Measurements from ENCODE around the gene L3MBTL1. TPM values are rescaled to one million over a fixed set of nuclear protein-coding genes. Genes with fewer than 3 reads are reported as not detected.
"Not testable (repeated sequence)": the region's sequence is repeated elsewhere in the genome, so short reads cannot be mapped to it uniquely, and the experiment has no call there.

L3MBTL1 gene
- total RNA-seq, 2 experiments from 2014 or later, result 7.0 to 7.3 TPM

DNA sequence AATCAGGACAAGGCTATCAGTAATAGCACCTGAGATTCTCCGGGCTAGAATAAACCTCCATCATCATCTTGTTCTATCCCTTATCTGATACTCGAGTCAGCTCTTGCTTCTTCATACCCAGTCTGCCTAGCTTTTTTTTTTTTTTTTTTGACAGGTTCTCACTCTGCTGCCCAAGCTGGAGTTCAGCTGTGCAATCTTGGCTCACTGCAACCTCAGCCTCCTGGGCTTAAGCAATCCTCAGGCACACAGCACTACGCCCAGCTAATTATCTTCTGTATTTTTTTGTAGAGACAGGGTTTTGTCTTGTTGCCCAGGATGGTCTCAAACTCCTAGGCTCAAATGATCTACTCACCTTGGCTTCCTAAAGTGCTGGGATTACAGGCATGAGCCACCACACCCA lies 30.3 kb upstream of the L3MBTL1 start:
- CTCF ChIA-PET, result no interaction called here
- H3K36me3 Mint-ChIP-seq (ENCODE audit: low read depth), result no peaks in the 10 kb centered on the region
- TF ChIP-seq, protein P1, sequence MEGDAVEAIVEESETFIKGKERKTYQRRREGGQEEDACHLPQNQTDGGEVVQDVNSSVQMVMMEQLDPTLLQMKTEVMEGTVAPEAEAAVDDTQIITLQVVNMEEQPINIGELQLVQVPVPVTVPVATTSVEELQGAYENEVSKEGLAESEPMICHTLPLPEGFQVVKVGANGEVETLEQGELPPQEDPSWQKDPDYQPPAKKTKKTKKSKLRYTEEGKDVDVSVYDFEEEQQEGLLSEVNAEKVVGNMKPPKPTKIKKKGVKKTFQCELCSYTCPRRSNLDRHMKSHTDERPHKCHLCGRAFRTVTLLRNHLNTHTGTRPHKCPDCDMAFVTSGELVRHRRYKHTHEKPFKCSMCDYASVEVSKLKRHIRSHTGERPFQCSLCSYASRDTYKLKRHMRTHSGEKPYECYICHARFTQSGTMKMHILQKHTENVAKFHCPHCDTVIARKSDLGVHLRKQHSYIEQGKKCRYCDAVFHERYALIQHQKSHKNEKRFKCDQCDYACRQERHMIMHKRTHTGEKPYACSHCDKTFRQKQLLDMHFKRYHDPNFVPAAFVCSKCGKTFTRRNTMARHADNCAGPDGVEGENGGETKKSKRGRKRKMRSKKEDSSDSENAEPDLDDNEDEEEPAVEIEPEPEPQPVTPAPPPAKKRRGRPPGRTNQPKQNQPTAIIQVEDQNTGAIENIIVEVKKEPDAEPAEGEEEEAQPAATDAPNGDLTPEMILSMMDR (IDR thresholded peaks at IDR 0.05), result no peak
- no peaks in the 10 kb centered on the region for H3K9me3 Mint-ChIP-seq
- intact Hi-C loops (cut with micrococcal nuclease), result no loop called here
- H3K4me3 Mint-ChIP-seq, result no peak overlapping the region
- peaks cover 3% of the 10 kb centered on the region for H3K27me3 Mint-ChIP-seq
- POLR2A ChIA-PET, result interaction anchor here (0.9 to 1.3 kb wide), 2 partner anchors 11 to 12 kb away, joined by 3 to 7 read pairs; no protein-coding TSS in a partner anchor
- H3K4me1 Mint-ChIP-seq (ENCODE audit: low read depth), result no peaks in the 10 kb centered on the region
- ATAC-seq (no peak), DNase-seq (no peak)
- no peak overlapping the region for H3K27ac Mint-ChIP-seq

DNA sequence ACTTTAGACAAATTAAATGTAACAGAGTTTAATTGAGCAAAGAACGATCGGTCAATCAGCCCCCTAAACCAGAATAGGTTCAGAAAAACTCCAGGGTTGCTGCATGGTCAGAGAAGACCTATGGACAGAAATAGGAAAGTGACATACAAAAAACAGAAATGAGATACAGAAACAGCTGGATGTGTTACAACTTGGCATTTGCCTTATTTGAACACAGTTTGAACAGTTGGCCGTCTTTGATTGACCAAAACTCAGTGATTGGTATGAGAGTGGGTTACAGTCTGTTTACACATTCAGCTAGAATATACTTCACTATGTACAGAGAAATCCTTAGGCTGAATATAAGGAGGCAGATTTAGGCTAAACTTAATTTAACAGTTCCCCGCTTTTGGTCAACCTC lies 29.9 kb upstream of the L3MBTL1 start:
- H3K27me3 Mint-ChIP-seq, result peaks cover 3% of the 10 kb centered on the region
- H3K9me3 Mint-ChIP-seq, result no peaks in the 10 kb centered on the region
- TF ChIP-seq, protein P1 (IDR thresholded peaks at IDR 0.05), result no peak
- H3K4me3 Mint-ChIP-seq, result no peak overlapping the region
- ChIA-PET CTCF (no interaction called here), POLR2A (interaction anchor here (0.9 to 1.3 kb wide), 2 partner anchors 11 to 13 kb away, joined by 3 to 7 read pairs; no protein-coding TSS in a partner anchor)
- intact Hi-C loops (cut with micrococcal nuclease), result no loop called here
- no peak overlapping the region for H3K27ac Mint-ChIP-seq
- no peaks in the 10 kb centered on the region for H3K4me1 Mint-ChIP-seq (ENCODE audit: low read depth)
- ATAC-seq, result no peak
- no peak for DNase-seq
- H3K36me3 Mint-ChIP-seq (ENCODE audit: low read depth), result no peaks in the 10 kb centered on the region

DNA sequence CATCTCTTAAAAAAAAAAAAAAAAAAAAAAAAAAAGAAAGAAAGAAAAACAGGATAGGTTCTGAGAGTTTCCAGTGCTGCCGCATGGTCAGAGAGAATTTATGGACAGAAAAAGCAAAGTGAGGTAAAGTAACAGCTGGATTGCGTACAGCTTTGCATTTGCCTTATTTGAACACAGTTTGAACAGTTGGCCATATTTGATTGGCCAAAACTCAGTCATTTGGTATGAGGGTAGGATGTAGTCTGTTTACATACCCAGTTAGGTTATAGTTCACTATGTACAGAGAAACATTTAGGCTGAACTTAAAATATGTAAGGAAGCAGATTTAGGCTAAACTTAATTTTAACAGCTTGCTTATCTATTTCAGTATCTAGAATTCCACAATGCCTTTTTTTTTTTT lies 17.5 kb upstream of the L3MBTL1 start:
- ATAC-seq, result no peak
- DNase-seq, result no peak
- H3K36me3 Mint-ChIP-seq (ENCODE audit: low read depth), result peaks cover 8% of the 10 kb centered on the region
- no peak overlapping the region for H3K27ac Mint-ChIP-seq
- H3K9me3 Mint-ChIP-seq, result no peaks in the 10 kb centered on the region
- H3K4me1 Mint-ChIP-seq (ENCODE audit: low read depth), result peaks cover 9% of the 10 kb centered on the region
- CTCF ChIA-PET, result no interaction called here
- peaks cover 1% of the 10 kb centered on the region for H3K27me3 Mint-ChIP-seq
- TF ChIP-seq, protein P1 (IDR thresholded peaks at IDR 0.05), result no peak
- intact Hi-C loops (cut with micrococcal nuclease), result no loop called here
- POLR2A ChIA-PET, result interaction anchor here (1.1 kb wide), 1 partner anchor 32 kb away, joined by 3 read pairs; no protein-coding TSS in a partner anchor
- H3K4me3 Mint-ChIP-seq, result no peak overlapping the region

DNA sequence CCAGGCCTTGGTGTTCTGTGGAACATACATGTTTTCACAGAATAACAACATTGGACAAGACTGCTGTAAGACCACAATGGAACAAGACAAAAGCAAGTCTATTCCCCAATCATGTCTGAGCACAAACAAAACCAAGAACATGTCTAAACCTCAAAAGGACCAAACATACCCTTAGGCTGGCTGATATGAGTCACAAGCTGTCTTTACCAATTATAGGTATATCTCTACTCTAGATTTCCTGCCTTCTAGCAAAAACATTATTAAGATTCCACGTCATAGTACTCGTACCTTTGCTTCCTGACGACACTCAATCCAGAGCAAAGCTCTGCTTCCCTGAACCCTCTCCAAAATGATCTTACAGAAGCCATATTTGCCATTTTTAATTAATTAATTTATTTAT lies 15.4 kb upstream of the L3MBTL1 start:
- no peak overlapping the region for H3K27ac Mint-ChIP-seq
- H3K9me3 Mint-ChIP-seq, result no peaks in the 10 kb centered on the region
- ChIA-PET POLR2A (interaction anchor here (0.6 to 1.4 kb wide), 2 partner anchors 12 to 35 kb away, joined by 3 to 4 read pairs; partner anchors contain the start of gene SRSF6), CTCF (no interaction called here)
- DNase-seq (no peak), ATAC-seq (peak; percentile 94)
- H3K27me3 Mint-ChIP-seq, result peaks cover 1% of the 10 kb centered on the region
- intact Hi-C loops (cut with micrococcal nuclease), result no loop called here
- TF ChIP-seq, protein P1 (IDR thresholded peaks at IDR 0.05), result no peak
- peaks cover 5% of the 10 kb centered on the region for H3K36me3 Mint-ChIP-seq (ENCODE audit: low read depth)
- H3K4me1 Mint-ChIP-seq (ENCODE audit: low read depth), result peaks cover 9% of the 10 kb centered on the region
- no peak overlapping the region for H3K4me3 Mint-ChIP-seq

DNA sequence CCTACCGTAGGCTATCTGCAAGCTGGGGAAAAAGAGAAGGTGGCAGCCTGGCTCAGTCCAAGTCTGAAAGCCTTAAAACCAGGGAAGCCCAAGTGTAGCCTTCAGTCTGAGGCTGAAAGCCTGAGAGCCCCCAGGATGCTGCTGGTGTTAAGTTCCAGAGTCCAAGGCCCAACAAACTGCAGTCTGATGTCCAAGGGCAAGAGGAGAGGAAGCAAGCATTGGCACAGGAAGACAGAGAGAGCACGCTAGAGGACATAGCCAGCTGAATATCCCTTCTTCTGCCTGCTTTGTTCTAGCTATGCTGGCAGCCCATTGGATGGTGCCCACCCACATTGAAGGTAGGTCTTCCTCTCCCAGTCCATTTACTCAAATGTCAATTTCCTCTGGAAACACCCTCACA lies 12.1 kb upstream of the L3MBTL1 start:
- Mint-ChIP-seq H3K27me3 (peaks cover 1% of the 10 kb centered on the region), H3K36me3 (ENCODE audit: low read depth) (no peaks in the 10 kb centered on the region), H3K27ac (no peak overlapping the region), H3K4me3 (no peak overlapping the region), H3K9me3 (peaks cover 2% of the 10 kb centered on the region), H3K4me1 (ENCODE audit: low read depth) (peaks cover 9% of the 10 kb centered on the region)
- ATAC-seq (no peak), DNase-seq (no peak)
- TF ChIP-seq, protein P1 (IDR thresholded peaks at IDR 0.05), result no peak
- intact Hi-C loops (cut with micrococcal nuclease), result no loop called here
- CTCF ChIA-PET, result interaction anchor here (1.7 kb wide), 1 partner anchor 43 kb away, joined by 3 read pairs; no protein-coding TSS in a partner anchor
- POLR2A ChIA-PET, result no interaction called here

DNA sequence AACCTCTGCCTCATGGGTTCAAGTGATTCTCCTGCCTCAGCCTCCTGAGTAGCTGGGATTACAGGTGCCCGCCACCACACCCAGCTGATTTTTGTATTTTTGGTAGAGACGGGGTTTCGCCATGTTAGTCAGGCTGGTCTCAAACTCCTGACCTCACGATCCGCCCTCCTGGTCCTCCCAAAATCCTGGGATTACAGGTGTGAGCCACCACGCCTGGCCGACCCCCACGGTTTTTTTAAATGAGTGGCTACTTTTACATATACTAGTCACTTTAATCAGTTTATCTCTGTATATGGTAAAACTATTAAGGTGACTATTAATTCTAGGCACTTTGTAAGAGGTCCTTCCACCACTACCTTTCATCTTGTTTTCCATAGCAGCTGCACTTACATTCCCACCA lies 5.5 kb upstream of the L3MBTL1 start:
- ChIA-PET POLR2A (interaction anchor here (1.2 kb wide), 1 partner anchor 37 kb away, joined by 4 read pairs; no protein-coding TSS in a partner anchor), CTCF (interaction anchor here (1.0 kb wide), 1 partner anchor 45 kb away, joined by 3 read pairs; no protein-coding TSS in a partner anchor)
- H3K9me3 Mint-ChIP-seq; ATAC-seq; H3K36me3 Mint-ChIP-seq (ENCODE audit: low read depth); DNase-seq; H3K4me1 Mint-ChIP-seq (ENCODE audit: low read depth); H3K4me3 Mint-ChIP-seq; intact Hi-C loops (cut with micrococcal nuclease); H3K27ac Mint-ChIP-seq: not testable (repeated sequence)
- H3K27me3 Mint-ChIP-seq, result peaks cover 23% of the 10 kb centered on the region

All from activated CD8-positive, alpha-beta T cell treated with anti-CD3 and anti-CD28 coated beads for 36 hours (primary cell).